Body of pancreas (tissue), 4 donors: ENCODE measurements around the gene NR6A1.

Experiments used
- POLR2A ChIP-seq, 3 donors: fragments of 450-650 bp; IDR thresholded peaks; one replicate each; pipeline ENCODE4 v1.6.1; 2016; ENCODE audit warnings: antibody characterized with exemption in 3 of 3, mild to moderate bottlenecking in 2 of 3
- TF ChIP-seq, protein P1 (sequence below), 7 experiments: fragments of 450-650 bp in 4 of 7; fragments of 200-600 bp in 3 of 7; sonication (generic) in 3 of 7; IDR thresholded peaks; one replicate each; pipeline ENCODE4 v1.5.1; 2016 to 2019; ENCODE audit warnings: antibody characterized with exemption in 7 of 7

DNA sequence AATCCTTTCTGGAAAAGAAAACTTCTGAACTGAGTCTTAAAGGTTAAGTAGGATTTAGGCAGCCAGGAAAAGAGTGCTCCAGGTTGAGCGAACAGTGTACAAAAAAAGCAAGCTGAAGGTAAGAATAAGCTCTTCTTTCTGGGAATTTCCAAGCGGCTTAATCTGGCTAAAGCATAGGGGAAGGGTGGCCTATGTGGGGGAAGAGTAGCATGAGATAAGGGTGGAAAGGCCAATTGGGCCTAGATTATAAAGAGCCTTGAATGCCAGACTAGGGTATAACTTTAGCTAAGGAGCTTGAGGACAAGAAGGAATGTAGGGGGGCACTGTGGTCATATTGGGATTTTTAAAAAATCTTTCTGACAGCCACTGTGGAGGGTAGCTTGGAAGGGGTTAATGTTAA is 226.6 kb downstream of the NR6A1 start:
- TF ChIP-seq, protein P1, sequence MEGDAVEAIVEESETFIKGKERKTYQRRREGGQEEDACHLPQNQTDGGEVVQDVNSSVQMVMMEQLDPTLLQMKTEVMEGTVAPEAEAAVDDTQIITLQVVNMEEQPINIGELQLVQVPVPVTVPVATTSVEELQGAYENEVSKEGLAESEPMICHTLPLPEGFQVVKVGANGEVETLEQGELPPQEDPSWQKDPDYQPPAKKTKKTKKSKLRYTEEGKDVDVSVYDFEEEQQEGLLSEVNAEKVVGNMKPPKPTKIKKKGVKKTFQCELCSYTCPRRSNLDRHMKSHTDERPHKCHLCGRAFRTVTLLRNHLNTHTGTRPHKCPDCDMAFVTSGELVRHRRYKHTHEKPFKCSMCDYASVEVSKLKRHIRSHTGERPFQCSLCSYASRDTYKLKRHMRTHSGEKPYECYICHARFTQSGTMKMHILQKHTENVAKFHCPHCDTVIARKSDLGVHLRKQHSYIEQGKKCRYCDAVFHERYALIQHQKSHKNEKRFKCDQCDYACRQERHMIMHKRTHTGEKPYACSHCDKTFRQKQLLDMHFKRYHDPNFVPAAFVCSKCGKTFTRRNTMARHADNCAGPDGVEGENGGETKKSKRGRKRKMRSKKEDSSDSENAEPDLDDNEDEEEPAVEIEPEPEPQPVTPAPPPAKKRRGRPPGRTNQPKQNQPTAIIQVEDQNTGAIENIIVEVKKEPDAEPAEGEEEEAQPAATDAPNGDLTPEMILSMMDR (IDR thresholded peaks at IDR 0.05): no peak
- no peak for TF ChIP-seq POLR2A (IDR thresholded peaks at IDR 0.05)
